Measurements from ENCODE around the gene PKP3. TPM values are rescaled to one million over a fixed set of nuclear protein-coding genes. Genes with fewer than 3 reads are reported as not detected.

PKP3 gene
- total RNA-seq, 3 donors from 2014 or later = 0.32 to 60.9 (median 36.7) TPM

DNA sequence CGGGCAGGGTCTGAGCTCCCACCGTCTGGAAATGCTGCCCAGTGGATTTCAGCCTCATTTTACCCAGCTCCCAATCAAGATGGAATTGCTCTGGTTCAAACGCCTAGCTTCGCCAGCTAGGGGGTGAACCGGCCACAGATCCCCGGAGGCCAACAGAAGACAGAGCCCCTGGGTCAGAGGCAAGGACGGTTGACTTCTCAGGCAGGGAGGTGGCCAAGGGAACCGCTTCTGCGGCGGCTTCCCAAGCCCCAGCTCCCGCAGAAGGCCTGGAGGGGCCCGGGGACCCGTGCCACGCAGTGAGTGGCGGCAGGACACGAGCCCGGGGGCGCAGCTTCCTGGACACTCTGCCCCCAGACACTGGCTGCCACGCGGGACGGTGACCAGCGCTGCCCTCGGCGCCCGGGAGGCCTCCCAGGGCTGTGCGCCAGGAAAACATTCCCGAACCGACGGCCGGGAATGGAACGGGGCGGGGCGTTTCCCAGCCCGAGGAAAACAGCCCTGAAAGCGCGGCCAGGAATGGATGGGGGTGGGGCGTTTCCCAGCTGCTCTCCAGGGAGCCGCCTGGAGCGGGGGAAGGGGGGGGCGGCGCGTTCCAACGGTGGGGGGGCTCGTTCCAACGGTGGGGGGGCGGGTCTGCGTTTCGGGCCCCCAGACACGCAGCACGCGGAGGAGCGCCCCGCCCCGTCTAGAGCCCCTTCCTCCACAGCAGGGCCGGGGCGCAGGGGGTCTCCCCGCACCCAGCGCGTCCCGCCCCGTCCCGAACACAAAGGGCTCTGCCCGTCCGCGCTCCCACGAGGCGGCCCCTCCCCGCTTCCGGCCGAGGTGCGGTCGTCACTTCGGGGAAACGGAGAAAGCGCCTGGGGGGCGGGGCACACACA lies 38.2 kb upstream of the PKP3 start:
- TF ChIP-seq POLR2A (IDR thresholded peaks at IDR 0.05) = peak; percentile 29
- TF ChIP-seq POLR2AphosphoS5 (IDR thresholded peaks at IDR 0.05) = peak; percentile 68 to 96 (median 93)
- TF ChIP-seq, protein P1, sequence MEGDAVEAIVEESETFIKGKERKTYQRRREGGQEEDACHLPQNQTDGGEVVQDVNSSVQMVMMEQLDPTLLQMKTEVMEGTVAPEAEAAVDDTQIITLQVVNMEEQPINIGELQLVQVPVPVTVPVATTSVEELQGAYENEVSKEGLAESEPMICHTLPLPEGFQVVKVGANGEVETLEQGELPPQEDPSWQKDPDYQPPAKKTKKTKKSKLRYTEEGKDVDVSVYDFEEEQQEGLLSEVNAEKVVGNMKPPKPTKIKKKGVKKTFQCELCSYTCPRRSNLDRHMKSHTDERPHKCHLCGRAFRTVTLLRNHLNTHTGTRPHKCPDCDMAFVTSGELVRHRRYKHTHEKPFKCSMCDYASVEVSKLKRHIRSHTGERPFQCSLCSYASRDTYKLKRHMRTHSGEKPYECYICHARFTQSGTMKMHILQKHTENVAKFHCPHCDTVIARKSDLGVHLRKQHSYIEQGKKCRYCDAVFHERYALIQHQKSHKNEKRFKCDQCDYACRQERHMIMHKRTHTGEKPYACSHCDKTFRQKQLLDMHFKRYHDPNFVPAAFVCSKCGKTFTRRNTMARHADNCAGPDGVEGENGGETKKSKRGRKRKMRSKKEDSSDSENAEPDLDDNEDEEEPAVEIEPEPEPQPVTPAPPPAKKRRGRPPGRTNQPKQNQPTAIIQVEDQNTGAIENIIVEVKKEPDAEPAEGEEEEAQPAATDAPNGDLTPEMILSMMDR (IDR thresholded peaks at IDR 0.05) = peak in 2 of 3 donors; percentile 15 to 19
- DNase-seq (ENCODE audit: low spot score in 2 of 2) = peak; percentile 92 to 95
- peak overlapping the region; percentile 98 to 100 for H3K27ac ChIP-seq
- intact Hi-C loops (cut with DNase I; ENCODE audit: low total_unique reads) = no loop called here
- no peaks in the 10 kb centered on the region for H3K36me3 ChIP-seq
- H3K9me3 ChIP-seq = no peaks in the 10 kb centered on the region
- no peaks in the 10 kb centered on the region for H3K27me3 ChIP-seq
- H3K4me3 ChIP-seq = peak overlapping the region; percentile 37 to 72 (median 54)
- peaks cover 7 to 14% of the 10 kb centered on the region in 2 donors for H3K4me1 ChIP-seq

DNA sequence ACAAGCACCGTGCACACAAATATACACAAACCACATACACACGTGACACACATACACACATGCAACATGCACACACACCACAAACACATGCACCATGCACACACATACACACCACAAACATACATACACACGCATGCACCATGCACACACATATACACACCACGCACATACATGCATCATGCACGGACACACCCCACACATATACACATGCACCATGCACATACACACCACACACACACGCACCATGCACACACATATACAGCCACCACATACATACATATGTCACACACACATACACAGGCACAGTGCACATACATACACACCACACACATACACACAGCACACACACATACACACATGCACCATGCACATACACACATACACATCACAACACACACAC lies 37.4 kb upstream of the PKP3 start:
- TF ChIP-seq POLR2A (IDR thresholded peaks at IDR 0.05) = no peak
- TF ChIP-seq POLR2AphosphoS5 (IDR thresholded peaks at IDR 0.05) = no peak
- TF ChIP-seq, protein P1 (IDR thresholded peaks at IDR 0.05) = no peak

DNA sequence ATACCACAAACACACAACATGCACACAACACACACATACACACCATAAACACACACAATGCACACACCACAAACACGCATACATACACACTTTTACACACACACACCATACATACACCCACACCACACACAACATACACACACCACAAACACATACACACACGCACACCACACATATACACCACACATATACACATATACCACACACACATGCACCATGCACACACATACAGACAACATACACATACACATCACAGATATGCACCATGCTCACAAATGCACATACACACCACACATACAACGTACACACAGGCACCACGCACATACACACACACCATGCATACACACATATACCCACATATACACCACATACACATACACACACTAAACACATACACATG lies 36.4 kb upstream of the PKP3 start:
- no peak for TF ChIP-seq POLR2AphosphoS5 (IDR thresholded peaks at IDR 0.05)
- TF ChIP-seq, protein P1 (IDR thresholded peaks at IDR 0.05) = no peak
- no peak for DNase-seq (ENCODE audit: low spot score in 2 of 2)
- Histone ChIP-seq H3K4me3 (no peak overlapping the region), H3K27me3 (no peaks in the 10 kb centered on the region), H3K4me1 (peaks cover 7 to 11% of the 10 kb centered on the region in 2 donors), H3K27ac (no peak overlapping the region), H3K9me3 (peaks cover 4 to 6% of the 10 kb centered on the region in 2 donors), H3K36me3 (no peaks in the 10 kb centered on the region)
- intact Hi-C loops (cut with DNase I; ENCODE audit: low total_unique reads) = no loop called here

More for the DNA sequence above, 37.4 kb upstream of the PKP3 start:
- Histone ChIP-seq H3K9me3 (peaks cover 3 to 6% of the 10 kb centered on the region in 2 donors), H3K27ac (no peak overlapping the region), H3K36me3 (no peaks in the 10 kb centered on the region), H3K4me3 (no peak overlapping the region), H3K27me3 (no peaks in the 10 kb centered on the region), H3K4me1 (peaks cover 7 to 14% of the 10 kb centered on the region in 2 donors)
- DNase-seq (ENCODE audit: low spot score in 2 of 2) = no peak
- intact Hi-C loops (cut with DNase I; ENCODE audit: low total_unique reads) = no loop called here

DNA sequence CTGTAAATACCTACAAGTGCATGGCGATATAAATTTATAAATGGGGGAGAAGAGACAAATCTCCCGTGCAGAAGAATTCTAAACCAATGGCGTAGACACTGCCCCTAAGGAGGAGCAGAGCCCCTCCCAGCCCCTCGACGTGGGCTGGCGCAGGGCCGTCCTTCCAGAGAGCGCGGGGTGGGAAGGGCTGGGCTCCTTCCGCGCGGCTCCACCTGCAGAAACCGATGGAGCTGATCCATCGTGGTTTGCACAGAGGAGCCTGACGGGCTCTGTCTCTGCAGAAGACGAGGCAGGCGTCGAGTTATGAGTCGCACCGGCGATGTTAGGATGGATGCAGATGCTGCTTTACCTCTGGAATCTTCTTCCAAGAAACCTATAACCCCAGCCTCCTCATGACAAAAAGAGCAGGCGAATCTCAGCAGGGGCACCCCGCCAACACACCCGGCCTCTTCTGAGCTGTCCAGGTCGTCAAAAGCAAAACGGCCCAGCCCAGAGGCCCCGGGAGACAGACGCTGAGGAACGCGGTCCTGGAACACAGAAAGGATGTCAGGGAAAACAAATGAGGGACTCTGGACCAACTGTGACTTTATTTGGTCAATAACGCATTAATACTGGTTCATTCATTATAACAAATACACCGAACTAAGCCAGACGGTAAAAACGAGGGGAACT lies 35.7 kb upstream of the PKP3 start:
- DNase-seq (ENCODE audit: low spot score in 2 of 2) = peak in 1 of 2 donors; percentile 43
- Histone ChIP-seq H3K9me3 (peaks cover 4 to 6% of the 10 kb centered on the region in 2 donors), H3K27me3 (no peaks in the 10 kb centered on the region), H3K27ac (no peak overlapping the region), H3K4me3 (no peak overlapping the region), H3K36me3 (no peaks in the 10 kb centered on the region), H3K4me1 (peaks cover 6 to 7% of the 10 kb centered on the region in 2 donors)
- TF ChIP-seq POLR2A (IDR thresholded peaks at IDR 0.05) = no peak
- no peak for TF ChIP-seq POLR2AphosphoS5 (IDR thresholded peaks at IDR 0.05)
- TF ChIP-seq, protein P1 (IDR thresholded peaks at IDR 0.05) = no peak
- intact Hi-C loops (cut with DNase I; ENCODE audit: low total_unique reads) = no loop called here

Data from breast epithelium (tissue), 4 donors.